Colonic mucosa (tissue), 4 donors: Measurements from ENCODE around the gene ANKFY1. TPM values are rescaled to one million over a fixed set of nuclear protein-coding genes. Genes with fewer than 3 reads are reported as not detected.

Experiments used
- DNase-seq: peaks from one replicate; pipeline ENCODE4 v3.0.0-alpha.2; 2020
- H3K27ac ChIP-seq: fragments of 200-600 bp; one replicate; pipeline ENCODE4 v1.8.0; 2021
- H3K27me3 ChIP-seq: fragments of 200-600 bp; one replicate; pipeline ENCODE4 v1.8.0; 2021
- H3K36me3 ChIP-seq: fragments of 200-600 bp; one replicate; pipeline ENCODE4 v1.8.0; 2021
- H3K4me1 ChIP-seq: fragments of 200-600 bp; one replicate; pipeline ENCODE4 v1.8.0; 2021; ENCODE audit warnings: mild to moderate bottlenecking
- H3K4me3 ChIP-seq: fragments of 200-600 bp; one replicate; pipeline ENCODE4 v1.8.0; 2021
- H3K9ac ChIP-seq, 2 donors: one replicate each; pipeline ENCODE4 v1.7.0; 2013; ENCODE audit warnings: control low read depth in 2 of 2, low read depth in 2 of 2, low read length in 2 of 2
- H3K9me3 ChIP-seq: fragments of 200-600 bp; one replicate; pipeline ENCODE4 v1.8.0; 2021
- CTCF ChIP-seq: fragments of 200-600 bp; IDR thresholded peaks from one replicate; pipeline ENCODE4 v1.8.0; 2022; ENCODE audit warnings: antibody characterized with exemption, mild to moderate bottlenecking
- intact Hi-C: fragments of 100-400 bp; cut with DNase I; formaldehyde crosslinking; loops from one replicate; pipeline ENCODE4 v1.14.1; 2022
- total RNA-seq, 2 donors: library from RNA; stranded (reverse); fragmentation: NEBNext Ultra II Directional in 1 of 2; extraction: Animal tissue kit (Norgen Biotek cat#: 25700) in 1 of 2; gene quantifications; one replicate each; pipeline ENCODE4 v1.2.1, GENCODE V29; 2021
- donor health status: healthy.
- donor health status: DM: no; HTN: no; CAD: no.
- donor health status: DM: no; HTN: no; CAD: no.

The ANKFY1 gene
- total RNA-seq, 2 donors from 2014 or later: 43.8 to 51.8 TPM

- TF ChIP-seq CTCF: no peak
- H3K36me3 ChIP-seq: no peaks in the 10 kb centered on the region
- peaks cover 21% of the 10 kb centered on the region for H3K4me1 ChIP-seq
- H3K9me3 ChIP-seq: no peaks in the 10 kb centered on the region
- intact Hi-C loops: no loop called here
- H3K27me3 ChIP-seq: no peaks in the 10 kb centered on the region
- H3K4me3 ChIP-seq: no peak overlapping the region
- H3K27ac ChIP-seq: peak overlapping the region; percentile 62
- DNase-seq: no peak
- peak overlapping the region in 1 of 2 donors; percentile 36 for H3K9ac ChIP-seq
These were observed 16.3 kb downstream of the ANKFY1 start for GRCh38 chr17:4247361-4247970.

- Histone ChIP-seq H3K9ac (no peak overlapping the region), H3K9me3 (no peaks in the 10 kb centered on the region), H3K36me3 (no peaks in the 10 kb centered on the region), H3K27me3 (no peaks in the 10 kb centered on the region), H3K4me3 (no peak overlapping the region), H3K27ac (no peak overlapping the region), H3K4me1 (peaks cover 21% of the 10 kb centered on the region)
- intact Hi-C loops: no loop called here
- DNase-seq: no peak
- no peak for TF ChIP-seq CTCF
These were observed 17.1 kb downstream of the ANKFY1 start for GRCh38 chr17:4246674-4247073.

- Histone ChIP-seq H3K9ac (no peak overlapping the region), H3K4me1 (peaks cover 2% of the 10 kb centered on the region), H3K4me3 (no peak overlapping the region), H3K27me3 (no peaks in the 10 kb centered on the region), H3K36me3 (no peaks in the 10 kb centered on the region), H3K27ac (no peak overlapping the region), H3K9me3 (no peaks in the 10 kb centered on the region)
- intact Hi-C loops: no loop called here
- TF ChIP-seq CTCF: no peak
- DNase-seq: no peak
These were observed 22.2 kb downstream of the ANKFY1 start for GRCh38 chr17:4241535-4241934.

- Histone ChIP-seq H3K27ac (no peak overlapping the region), H3K4me1 (no peaks in the 10 kb centered on the region)
- no peak for TF ChIP-seq CTCF
These were observed 27.3 kb downstream of the ANKFY1 start for GRCh38 chr17:4236456-4236855.

GRCh38 chr17:4235372-4236279 lies 28.2 kb downstream of the ANKFY1 start:
- no peak overlapping the region for H3K9ac ChIP-seq
- intact Hi-C loops: no loop called here
- no peaks in the 10 kb centered on the region for H3K4me1 ChIP-seq
- no peaks in the 10 kb centered on the region for H3K36me3 ChIP-seq
- H3K9me3 ChIP-seq: no peaks in the 10 kb centered on the region
- H3K27ac ChIP-seq: no peak overlapping the region
- no peak for DNase-seq
- no peaks in the 10 kb centered on the region for H3K27me3 ChIP-seq
- no peak for TF ChIP-seq CTCF
- H3K4me3 ChIP-seq: no peak overlapping the region

More at GRCh38 chr17:4236456-4236855, 27.3 kb downstream of the ANKFY1 start:
- Histone ChIP-seq H3K36me3 (no peaks in the 10 kb centered on the region), H3K9me3 (no peaks in the 10 kb centered on the region), H3K4me3 (no peak overlapping the region), H3K9ac (no peak overlapping the region), H3K27me3 (no peaks in the 10 kb centered on the region)
- no peak for DNase-seq
- intact Hi-C loops: no loop called here
